Neural cell (in vitro differentiated cells): ENCODE measurements around the gene UNC79.

Experiments
- EP300 ChIP-seq: fragments of 450-650 bp; conservative IDR thresholded peaks from 2 replicates; pipeline ENCODE4 v1.6.1; 2014; ENCODE audit warnings: antibody characterized with exemption, mild to moderate bottlenecking, moderate library complexity; ENCODE audit not compliant: poor library complexity, severe bottlenecking
- EZH2 ChIP-seq: fragments of 200-600, 300-800 bp; shearing (Covaris generic), sonication (generic); IDR thresholded peaks from 2 replicates; pipeline ENCODE4 v1.6.1; 2014; ENCODE audit warnings: antibody characterized with exemption, low read length, borderline replicate concordance, mild to moderate bottlenecking; ENCODE audit not compliant: insufficient read depth, poor library complexity, severe bottlenecking
- POLR2AphosphoS5 ChIP-seq: IDR thresholded peaks from 2 replicates; pipeline ENCODE4 v1.6.1; 2012
- REST ChIP-seq: IDR thresholded peaks from 2 replicates; pipeline ENCODE4 v1.6.1; 2012; ENCODE audit warnings: borderline replicate concordance
- TAF1 ChIP-seq: IDR thresholded peaks from 2 replicates; pipeline ENCODE4 v1.6.1; 2012; ENCODE audit warnings: low read depth
- TF ChIP-seq, protein P1 (sequence below): fragments of 450-650 bp; IDR thresholded peaks from 2 replicates; pipeline ENCODE4 v1.5.1; 2014; ENCODE audit warnings: antibody characterized with exemption, mild to moderate bottlenecking, moderate library complexity; ENCODE audit not compliant: poor library complexity, severe bottlenecking

- TF ChIP-seq EP300 = no peak
- TF ChIP-seq, protein P1, sequence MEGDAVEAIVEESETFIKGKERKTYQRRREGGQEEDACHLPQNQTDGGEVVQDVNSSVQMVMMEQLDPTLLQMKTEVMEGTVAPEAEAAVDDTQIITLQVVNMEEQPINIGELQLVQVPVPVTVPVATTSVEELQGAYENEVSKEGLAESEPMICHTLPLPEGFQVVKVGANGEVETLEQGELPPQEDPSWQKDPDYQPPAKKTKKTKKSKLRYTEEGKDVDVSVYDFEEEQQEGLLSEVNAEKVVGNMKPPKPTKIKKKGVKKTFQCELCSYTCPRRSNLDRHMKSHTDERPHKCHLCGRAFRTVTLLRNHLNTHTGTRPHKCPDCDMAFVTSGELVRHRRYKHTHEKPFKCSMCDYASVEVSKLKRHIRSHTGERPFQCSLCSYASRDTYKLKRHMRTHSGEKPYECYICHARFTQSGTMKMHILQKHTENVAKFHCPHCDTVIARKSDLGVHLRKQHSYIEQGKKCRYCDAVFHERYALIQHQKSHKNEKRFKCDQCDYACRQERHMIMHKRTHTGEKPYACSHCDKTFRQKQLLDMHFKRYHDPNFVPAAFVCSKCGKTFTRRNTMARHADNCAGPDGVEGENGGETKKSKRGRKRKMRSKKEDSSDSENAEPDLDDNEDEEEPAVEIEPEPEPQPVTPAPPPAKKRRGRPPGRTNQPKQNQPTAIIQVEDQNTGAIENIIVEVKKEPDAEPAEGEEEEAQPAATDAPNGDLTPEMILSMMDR = no peak
- TF ChIP-seq TAF1 = no peak
- no peak for TF ChIP-seq REST
- no peak for TF ChIP-seq POLR2AphosphoS5
- no peak for TF ChIP-seq EZH2
These were observed 299.3 kb downstream of the UNC79 start for GRCh38 chr14:93729993-93730392.
